ENCODE measurements around the gene ADAMTSL1.

The ADAMTSL1 gene

GRCh38 chr9:18639911-18640310 lies 166.0 kb downstream of the ADAMTSL1 start:
- no peak for TF ChIP-seq CTCF (IDR thresholded peaks at IDR 0.05; ENCODE audit: control insufficient read depth, extremely low read depth, insufficient read depth)
- DNase-seq (ENCODE audit: low read depth) = no peak
- no peak overlapping the region for H3K4me3 ChIP-seq (ENCODE audit: low read depth, low read length)

- TF ChIP-seq CTCF (IDR thresholded peaks at IDR 0.05; ENCODE audit: control insufficient read depth, extremely low read depth, insufficient read depth) = no peak
- no peak for DNase-seq (ENCODE audit: low read depth)
- no peak overlapping the region for H3K4me3 ChIP-seq (ENCODE audit: low read depth, low read length)
These were observed 185.1 kb downstream of the ADAMTSL1 start for GRCh38 chr9:18658804-18659705.

GRCh38 chr9:18660001-18660400 lies 186.0 kb downstream of the ADAMTSL1 start:
- TF ChIP-seq CTCF (IDR thresholded peaks at IDR 0.05; ENCODE audit: control insufficient read depth, extremely low read depth, insufficient read depth) = no peak
- no peak for DNase-seq (ENCODE audit: low read depth)
- no peak overlapping the region for H3K4me3 ChIP-seq (ENCODE audit: low read depth, low read length)

- DNase-seq (ENCODE audit: low read depth) = no peak
- no peak overlapping the region for H3K4me3 ChIP-seq (ENCODE audit: low read depth, low read length)
- TF ChIP-seq CTCF (IDR thresholded peaks at IDR 0.05; ENCODE audit: control insufficient read depth, extremely low read depth, insufficient read depth) = no peak
These were observed 188.4 kb downstream of the ADAMTSL1 start for GRCh38 chr9:18662320-18662719.

GRCh38 chr9:18665947-18666346 lies 192.0 kb downstream of the ADAMTSL1 start:
- TF ChIP-seq CTCF (IDR thresholded peaks at IDR 0.05; ENCODE audit: control insufficient read depth, extremely low read depth, insufficient read depth) = no peak
- no peak for DNase-seq (ENCODE audit: low read depth)
- H3K4me3 ChIP-seq (ENCODE audit: low read depth, low read length) = no peak overlapping the region

GRCh38 chr9:18666348-18666747 lies 192.4 kb downstream of the ADAMTSL1 start:
- TF ChIP-seq CTCF (IDR thresholded peaks at IDR 0.05; ENCODE audit: control insufficient read depth, extremely low read depth, insufficient read depth) = no peak
- H3K4me3 ChIP-seq (ENCODE audit: low read depth, low read length) = no peak overlapping the region
- DNase-seq (ENCODE audit: low read depth) = no peak
